CD1c-positive myeloid dendritic cell (primary cell): ENCODE results near the gene SIPA1L3.
"Not testable (repeated sequence)": the region's sequence is repeated elsewhere in the genome, so short reads cannot be mapped to it uniquely, and the experiment has no call there.

Experiments used
- DNase-seq: peaks from one replicate; pipeline ENCODE4 v3.0.0-alpha.2; 2016; ENCODE audit errors: extremely low spot score

Gene SIPA1L3

GRCh38 chr19:37907735-37908455 lies 887 bp downstream of the SIPA1L3 start:
- DNase-seq, result peak; percentile 36

- no peak for DNase-seq
Measured at GRCh38 chr19:37909661-37910199, 2.7 kb downstream of the SIPA1L3 start.

GRCh38 chr19:37914908-37915307 lies 7.9 kb downstream of the SIPA1L3 start:
- DNase-seq, result peak; percentile 28

GRCh38 chr19:37920591-37921450 lies 13.8 kb downstream of the SIPA1L3 start:
- DNase-seq, result no peak

- not testable (repeated sequence) for DNase-seq
Measured at GRCh38 chr19:37924573-37924972, 17.6 kb downstream of the SIPA1L3 start.

- no peak for DNase-seq
Measured at GRCh38 chr19:37925212-37925611, 18.2 kb downstream of the SIPA1L3 start.

GRCh38 chr19:37926255-37926654 lies 19.2 kb downstream of the SIPA1L3 start:
- DNase-seq, result no peak

- DNase-seq, result no peak
Measured at GRCh38 chr19:37926711-37927110, 19.7 kb downstream of the SIPA1L3 start.

GRCh38 chr19:37928527-37929286 lies 21.7 kb downstream of the SIPA1L3 start:
- peak; percentile 57 for DNase-seq

- no peak for DNase-seq
Measured at GRCh38 chr19:37929355-37929923, 22.4 kb downstream of the SIPA1L3 start.

- no peak for DNase-seq
Measured at GRCh38 chr19:37930416-37930815, 23.4 kb downstream of the SIPA1L3 start.

- peak; percentile 87 for DNase-seq
Measured at GRCh38 chr19:37931881-37932655, 25.1 kb downstream of the SIPA1L3 start.

- DNase-seq, result peak; percentile 69
Measured at GRCh38 chr19:37932985-37933936, 26.3 kb downstream of the SIPA1L3 start.

- no peak for DNase-seq
Measured at GRCh38 chr19:37933937-37934358, 26.9 kb downstream of the SIPA1L3 start.

- no peak for DNase-seq
Measured at GRCh38 chr19:37935341-37935740, 28.3 kb downstream of the SIPA1L3 start.

GRCh38 chr19:37936166-37936565 lies 29.2 kb downstream of the SIPA1L3 start:
- DNase-seq, result no peak

- no peak for DNase-seq
Measured at GRCh38 chr19:37936886-37937285, 29.9 kb downstream of the SIPA1L3 start.

GRCh38 chr19:37938353-37938752 lies 31.3 kb downstream of the SIPA1L3 start:
- no peak for DNase-seq

- no peak for DNase-seq
Measured at GRCh38 chr19:37941782-37942515, 34.9 kb downstream of the SIPA1L3 start.
